Ascending aorta (tissue), 2 donors: ENCODE data around the gene ASTL. TPM values are rescaled to one million over a fixed set of nuclear protein-coding genes. Genes with fewer than 3 reads are reported as not detected.

Experiments
- DNase-seq, 2 donors: peaks; one replicate each; pipeline ENCODE4 v3.0.0-alpha.2; 2019; ENCODE audit warnings: low spot score in 2 of 2
- H3K27ac ChIP-seq, 2 donors: fragments of 200-600 bp; sonication (generic); one replicate each; pipeline ENCODE4 v1.5.1; 2016 to 2017; ENCODE audit warnings: mild to moderate bottlenecking in 1 of 2
- H3K27me3 ChIP-seq: fragments of 200-600 bp; sonication (generic); one replicate; pipeline ENCODE4 v1.5.1; 2017
- H3K36me3 ChIP-seq, 2 donors: fragments of 200-600 bp; sonication (generic); one replicate each; pipeline ENCODE4 v1.5.1; 2016
- H3K4me1 ChIP-seq, 2 donors: fragments of 200-600 bp; sonication (generic); one replicate each; pipeline ENCODE4 v1.5.1; 2016 to 2017; ENCODE audit warnings: mild to moderate bottlenecking in 1 of 2
- H3K4me3 ChIP-seq, 2 donors: fragments of 200-600 bp; sonication (generic); one replicate each; pipeline ENCODE4 v1.5.1; 2016 to 2017; ENCODE audit warnings: mild to moderate bottlenecking in 1 of 2
- H3K9me3 ChIP-seq, 2 donors: fragments of 200-600 bp; sonication (generic); one replicate each; pipeline ENCODE4 v1.5.1; 2016
- intact Hi-C: fragments of 100-400 bp; cut with DNase I; formaldehyde crosslinking; loops from one replicate; pipeline ENCODE4 v1.15.1; 2023
- total RNA-seq: library from RNA; depleted of rRNA; stranded (reverse); fragments of >200 nt; gene quantifications from one replicate; pipeline ENCODE4 v1.1.0, GENCODE V29; 2016
- TF ChIP-seq, protein P1 (sequence below), 3 experiments: fragments of 200-600 bp in 2 of 3; fragments of 450-650 bp in 1 of 3; sonication (generic) in 2 of 3; IDR thresholded peaks; one replicate each; pipeline ENCODE4 v1.5.1; 2016 to 2019; ENCODE audit warnings: antibody characterized with exemption in 3 of 3, mild to moderate bottlenecking in 1 of 3, moderate library complexity in 1 of 3

The ASTL gene
- total RNA-seq, 1 donor from 2014 or later, result not detected

- intact Hi-C loops, result no loop called here
- H3K4me3 ChIP-seq, result no peak overlapping the region
- peaks cover 22 to 30% of the 10 kb centered on the region in 2 donors for H3K36me3 ChIP-seq
- H3K27ac ChIP-seq, result no peak overlapping the region
- TF ChIP-seq, protein P1, sequence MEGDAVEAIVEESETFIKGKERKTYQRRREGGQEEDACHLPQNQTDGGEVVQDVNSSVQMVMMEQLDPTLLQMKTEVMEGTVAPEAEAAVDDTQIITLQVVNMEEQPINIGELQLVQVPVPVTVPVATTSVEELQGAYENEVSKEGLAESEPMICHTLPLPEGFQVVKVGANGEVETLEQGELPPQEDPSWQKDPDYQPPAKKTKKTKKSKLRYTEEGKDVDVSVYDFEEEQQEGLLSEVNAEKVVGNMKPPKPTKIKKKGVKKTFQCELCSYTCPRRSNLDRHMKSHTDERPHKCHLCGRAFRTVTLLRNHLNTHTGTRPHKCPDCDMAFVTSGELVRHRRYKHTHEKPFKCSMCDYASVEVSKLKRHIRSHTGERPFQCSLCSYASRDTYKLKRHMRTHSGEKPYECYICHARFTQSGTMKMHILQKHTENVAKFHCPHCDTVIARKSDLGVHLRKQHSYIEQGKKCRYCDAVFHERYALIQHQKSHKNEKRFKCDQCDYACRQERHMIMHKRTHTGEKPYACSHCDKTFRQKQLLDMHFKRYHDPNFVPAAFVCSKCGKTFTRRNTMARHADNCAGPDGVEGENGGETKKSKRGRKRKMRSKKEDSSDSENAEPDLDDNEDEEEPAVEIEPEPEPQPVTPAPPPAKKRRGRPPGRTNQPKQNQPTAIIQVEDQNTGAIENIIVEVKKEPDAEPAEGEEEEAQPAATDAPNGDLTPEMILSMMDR (IDR thresholded peaks at IDR 0.05), result no peak
- no peak for DNase-seq
- no peaks in the 10 kb centered on the region for H3K4me1 ChIP-seq
- no peaks in the 10 kb centered on the region for H3K9me3 ChIP-seq
- no peaks in the 10 kb centered on the region for H3K27me3 ChIP-seq
These were observed 43.2 kb upstream of the ASTL start for GRCh38 chr2:96181529-96181928.

GRCh38 chr2:96180521-96180920, 42.2 kb upstream of the ASTL start:
- peaks cover 15 to 20% of the 10 kb centered on the region in 2 donors for H3K36me3 ChIP-seq
- no peak for DNase-seq
- TF ChIP-seq, protein P1 (IDR thresholded peaks at IDR 0.05), result no peak
- H3K27me3 ChIP-seq, result no peaks in the 10 kb centered on the region
- no peaks in the 10 kb centered on the region for H3K9me3 ChIP-seq
- H3K4me1 ChIP-seq, result no peaks in the 10 kb centered on the region
- H3K4me3 ChIP-seq, result no peak overlapping the region
- intact Hi-C loops, result no loop called here
- H3K27ac ChIP-seq, result no peak overlapping the region

GRCh38 chr2:96180002-96180401, 41.7 kb upstream of the ASTL start:
- intact Hi-C loops, result no loop called here
- peaks cover 11 to 15% of the 10 kb centered on the region in 2 donors for H3K36me3 ChIP-seq
- H3K27me3 ChIP-seq, result no peaks in the 10 kb centered on the region
- DNase-seq, result no peak
- no peak overlapping the region for H3K4me3 ChIP-seq
- TF ChIP-seq, protein P1 (IDR thresholded peaks at IDR 0.05), result no peak
- H3K9me3 ChIP-seq, result no peaks in the 10 kb centered on the region
- no peaks in the 10 kb centered on the region for H3K4me1 ChIP-seq
- H3K27ac ChIP-seq, result no peak overlapping the region

DNA sequence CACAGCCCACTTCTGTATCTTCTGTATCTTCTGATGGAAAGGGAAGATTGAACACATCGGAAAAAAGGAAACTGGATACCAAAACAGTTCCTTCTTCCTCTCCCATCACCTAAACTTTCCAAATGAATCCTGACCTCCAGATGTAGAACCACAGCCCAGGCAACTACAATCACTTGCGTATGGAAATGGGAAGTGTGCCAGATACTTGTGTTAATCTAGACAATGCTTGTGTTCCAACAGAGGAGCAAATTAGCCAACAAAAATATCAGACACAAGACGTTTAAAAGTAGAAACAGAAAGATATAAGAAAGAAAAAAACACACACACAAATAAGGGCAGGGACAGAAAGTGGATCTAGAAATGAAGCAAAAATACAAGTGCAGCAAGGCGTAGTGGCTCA, 38.4 kb upstream of the ASTL start:
- H3K36me3 ChIP-seq, result no peaks in the 10 kb centered on the region
- TF ChIP-seq, protein P1 (IDR thresholded peaks at IDR 0.05), result no peak
- no peaks in the 10 kb centered on the region for H3K9me3 ChIP-seq
- H3K4me1 ChIP-seq, result no peaks in the 10 kb centered on the region
- intact Hi-C loops, result loop anchor here (10.0 kb wide), 2 partner anchors 62 to 152 kb away; partner anchors contain the start of gene ADRA2B
- no peak overlapping the region for H3K4me3 ChIP-seq
- no peaks in the 10 kb centered on the region for H3K27me3 ChIP-seq
- H3K27ac ChIP-seq, result no peak overlapping the region
- DNase-seq, result no peak

GRCh38 chr2:96175951-96176350, 37.6 kb upstream of the ASTL start:
- Histone ChIP-seq H3K36me3 (no peaks in the 10 kb centered on the region), H3K9me3 (no peaks in the 10 kb centered on the region), H3K27me3 (no peaks in the 10 kb centered on the region), H3K4me3 (no peak overlapping the region), H3K27ac (no peak overlapping the region), H3K4me1 (no peaks in the 10 kb centered on the region)
- DNase-seq, result no peak
- intact Hi-C loops, result loop anchor here (2.0 to 10.0 kb wide), 3 partner anchors 61 to 183 kb away; partner anchors contain the start of gene ADRA2B
- TF ChIP-seq, protein P1 (IDR thresholded peaks at IDR 0.05), result no peak
